Nephron (organoid): ENCODE measurements around the gene IPCEF1.

Experiments used
- H3K27ac Mint-ChIP-seq, 3 experiments: 2 replicates each; pipeline ENCODE4 v1.8.0; 2020; ENCODE audit warnings: mixed read lengths in 3 of 3, mild to moderate bottlenecking in 2 of 3, moderate library complexity in 1 of 3
- H3K27me3 Mint-ChIP-seq: 2 replicates; pipeline ENCODE4 v1.8.0; 2021; ENCODE audit warnings: low read depth, mild to moderate bottlenecking, moderate library complexity, mixed read lengths
- H3K36me3 Mint-ChIP-seq: 2 replicates; pipeline ENCODE4 v1.8.0; 2020; ENCODE audit warnings: low read depth, mixed read lengths
- H3K4me1 Mint-ChIP-seq: 2 replicates; pipeline ENCODE4 v1.8.0; 2020; ENCODE audit warnings: mixed read lengths
- H3K4me3 Mint-ChIP-seq, 3 experiments: 2 replicates each; pipeline ENCODE4 v1.8.0; 2020; ENCODE audit warnings: mild to moderate bottlenecking in 3 of 3, mixed read lengths in 3 of 3, moderate library complexity in 2 of 3
- H3K9me3 Mint-ChIP-seq: 2 replicates; pipeline ENCODE4 v1.8.0; 2020; ENCODE audit warnings: mixed read lengths
- CTCF ChIP-seq, 3 experiments: fragments of 200-600 bp; sonication (generic); IDR thresholded peaks; one replicate each; pipeline ENCODE4 v1.5.0; 2021; ENCODE audit warnings: antibody characterized with exemption in 3 of 3; ENCODE audit not compliant: unreplicated experiment in 3 of 3

IPCEF1 gene

GRCh38 chr6:154360476-154360875, 3.9 kb upstream of the IPCEF1 start:
- Mint-ChIP-seq H3K4me1 (peaks cover 27% of the 10 kb centered on the region), H3K9me3 (no peaks in the 10 kb centered on the region), H3K36me3 (no peaks in the 10 kb centered on the region), H3K27ac (peak overlapping the region in 1 of 3 experiments; percentile 7), H3K27me3 (no peaks in the 10 kb centered on the region), H3K4me3 (no peak overlapping the region)
- TF ChIP-seq CTCF (IDR thresholded peaks at IDR 0.05; ENCODE audit: unreplicated experiment in 3 of 3), result no peak

GRCh38 chr6:154359679-154360078, 3.1 kb upstream of the IPCEF1 start:
- H3K4me3 Mint-ChIP-seq, result no peak overlapping the region
- no peaks in the 10 kb centered on the region for H3K36me3 Mint-ChIP-seq
- no peaks in the 10 kb centered on the region for H3K27me3 Mint-ChIP-seq
- no peaks in the 10 kb centered on the region for H3K9me3 Mint-ChIP-seq
- no peak for TF ChIP-seq CTCF (IDR thresholded peaks at IDR 0.05; ENCODE audit: unreplicated experiment in 3 of 3)
- H3K4me1 Mint-ChIP-seq, result peaks cover 31% of the 10 kb centered on the region
- H3K27ac Mint-ChIP-seq, result no peak overlapping the region

GRCh38 chr6:154359161-154359574, 2.6 kb upstream of the IPCEF1 start:
- H3K4me1 Mint-ChIP-seq, result peaks cover 29% of the 10 kb centered on the region
- H3K27ac Mint-ChIP-seq, result peak overlapping the region in 2 of 3 experiments; percentile 41 to 76
- TF ChIP-seq CTCF (IDR thresholded peaks at IDR 0.05; ENCODE audit: unreplicated experiment in 3 of 3), result no peak
- H3K9me3 Mint-ChIP-seq, result no peaks in the 10 kb centered on the region
- peak overlapping the region in 2 of 3 experiments; percentile 52 to 60 for H3K4me3 Mint-ChIP-seq
- no peaks in the 10 kb centered on the region for H3K27me3 Mint-ChIP-seq
- no peaks in the 10 kb centered on the region for H3K36me3 Mint-ChIP-seq

GRCh38 chr6:154358019-154358545, 1.5 kb upstream of the IPCEF1 start:
- H3K4me3 Mint-ChIP-seq, result no peak overlapping the region
- H3K36me3 Mint-ChIP-seq, result no peaks in the 10 kb centered on the region

GRCh38 chr6:154356113-154356512, 490 bp downstream of the IPCEF1 start:
- peaks cover 10% of the 10 kb centered on the region for H3K4me1 Mint-ChIP-seq
- no peaks in the 10 kb centered on the region for H3K9me3 Mint-ChIP-seq
- H3K27ac Mint-ChIP-seq, result no peak overlapping the region
- H3K36me3 Mint-ChIP-seq, result no peaks in the 10 kb centered on the region
- H3K27me3 Mint-ChIP-seq, result no peaks in the 10 kb centered on the region
- H3K4me3 Mint-ChIP-seq, result no peak overlapping the region
- TF ChIP-seq CTCF (IDR thresholded peaks at IDR 0.05; ENCODE audit: unreplicated experiment in 3 of 3), result no peak

More at GRCh38 chr6:154358019-154358545, 1.5 kb upstream of the IPCEF1 start:
- no peaks in the 10 kb centered on the region for H3K27me3 Mint-ChIP-seq
- H3K9me3 Mint-ChIP-seq, result no peaks in the 10 kb centered on the region
- peaks cover 18% of the 10 kb centered on the region for H3K4me1 Mint-ChIP-seq
- no peak overlapping the region for H3K27ac Mint-ChIP-seq
- no peak for TF ChIP-seq CTCF (IDR thresholded peaks at IDR 0.05; ENCODE audit: unreplicated experiment in 3 of 3)

- peak overlapping the region in 2 of 3 experiments; percentile 2 to 67 for H3K27ac Mint-ChIP-seq
These were observed 2.3 kb downstream of the IPCEF1 start for GRCh38 chr6:154354265-154354777.

More at GRCh38 chr6:154354265-154354777, 2.3 kb downstream of the IPCEF1 start:
- no peaks in the 10 kb centered on the region for H3K9me3 Mint-ChIP-seq
- H3K4me1 Mint-ChIP-seq, result peaks cover 15% of the 10 kb centered on the region
- no peaks in the 10 kb centered on the region for H3K27me3 Mint-ChIP-seq
- H3K36me3 Mint-ChIP-seq, result no peaks in the 10 kb centered on the region
- no peak overlapping the region for H3K4me3 Mint-ChIP-seq
- no peak for TF ChIP-seq CTCF (IDR thresholded peaks at IDR 0.05; ENCODE audit: unreplicated experiment in 3 of 3)
